LNCaP clone FGC (cell line): ENCODE measurements around the gene CACHD1.
"Not testable (repeated sequence)": the region's sequence is repeated elsewhere in the genome, so short reads cannot be mapped to it uniquely, and the experiment has no call there.

Experiments
- DNase-seq: peaks from one replicate; pipeline ENCODE4 v3.0.0-alpha.2; 2011; ENCODE audit warnings: low read depth
- H3K4me3 ChIP-seq: 2 replicates; pipeline ENCODE4 v1.5.1; 2011; ENCODE audit warnings: mild to moderate bottlenecking, low read depth, low read length, control low read depth
- TF ChIP-seq, protein P1 (sequence below): IDR thresholded peaks from 2 replicates; pipeline ENCODE4 v1.5.1; 2012; ENCODE audit warnings: mild to moderate bottlenecking; ENCODE audit not compliant: control insufficient read depth, insufficient read depth; ENCODE audit errors: extremely low read depth

CACHD1 gene

DNA sequence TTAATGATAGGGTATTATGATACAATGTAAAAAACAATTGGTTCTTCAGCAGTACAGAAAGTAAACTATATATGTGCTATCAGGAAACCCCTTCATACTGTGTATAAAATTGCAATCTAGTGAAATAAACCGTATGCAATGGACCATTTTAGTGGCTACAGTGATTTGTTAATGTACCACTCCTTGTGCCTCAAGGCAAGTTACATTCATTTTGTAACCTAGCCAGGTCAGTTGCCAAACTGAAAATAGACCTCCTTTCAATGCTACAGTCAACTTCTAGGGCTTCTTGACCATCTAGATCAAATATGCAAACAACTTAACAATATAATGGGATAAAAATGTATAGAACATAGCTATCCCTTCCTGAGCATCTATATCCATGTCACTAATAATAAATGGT lies 223.0 kb downstream of the CACHD1 start:
- TF ChIP-seq, protein P1, sequence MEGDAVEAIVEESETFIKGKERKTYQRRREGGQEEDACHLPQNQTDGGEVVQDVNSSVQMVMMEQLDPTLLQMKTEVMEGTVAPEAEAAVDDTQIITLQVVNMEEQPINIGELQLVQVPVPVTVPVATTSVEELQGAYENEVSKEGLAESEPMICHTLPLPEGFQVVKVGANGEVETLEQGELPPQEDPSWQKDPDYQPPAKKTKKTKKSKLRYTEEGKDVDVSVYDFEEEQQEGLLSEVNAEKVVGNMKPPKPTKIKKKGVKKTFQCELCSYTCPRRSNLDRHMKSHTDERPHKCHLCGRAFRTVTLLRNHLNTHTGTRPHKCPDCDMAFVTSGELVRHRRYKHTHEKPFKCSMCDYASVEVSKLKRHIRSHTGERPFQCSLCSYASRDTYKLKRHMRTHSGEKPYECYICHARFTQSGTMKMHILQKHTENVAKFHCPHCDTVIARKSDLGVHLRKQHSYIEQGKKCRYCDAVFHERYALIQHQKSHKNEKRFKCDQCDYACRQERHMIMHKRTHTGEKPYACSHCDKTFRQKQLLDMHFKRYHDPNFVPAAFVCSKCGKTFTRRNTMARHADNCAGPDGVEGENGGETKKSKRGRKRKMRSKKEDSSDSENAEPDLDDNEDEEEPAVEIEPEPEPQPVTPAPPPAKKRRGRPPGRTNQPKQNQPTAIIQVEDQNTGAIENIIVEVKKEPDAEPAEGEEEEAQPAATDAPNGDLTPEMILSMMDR: no peak
- no peak overlapping the region for H3K4me3 ChIP-seq
- DNase-seq: no peak

DNA sequence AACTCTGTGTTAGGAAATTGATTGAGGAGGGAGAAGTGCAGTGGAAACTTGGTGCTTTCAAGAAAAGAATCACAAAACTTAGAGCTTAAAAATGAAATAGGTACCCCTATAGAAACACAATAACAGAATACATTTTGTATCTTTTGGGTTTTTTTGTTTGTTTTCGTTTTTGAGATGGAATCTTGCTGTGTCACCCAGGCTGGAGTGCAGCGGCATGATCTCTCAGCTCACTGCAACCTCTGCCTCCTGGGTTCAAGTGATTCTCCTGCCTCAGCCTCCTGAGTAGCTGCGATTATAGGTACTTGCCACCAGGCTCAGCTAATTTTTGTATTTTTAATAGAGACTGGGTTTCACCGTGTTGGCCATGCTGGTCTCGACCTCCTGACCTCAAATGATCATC lies 223.5 kb downstream of the CACHD1 start:
- H3K4me3 ChIP-seq: no peak overlapping the region
- TF ChIP-seq, protein P1: no peak
- DNase-seq: no peak

DNA sequence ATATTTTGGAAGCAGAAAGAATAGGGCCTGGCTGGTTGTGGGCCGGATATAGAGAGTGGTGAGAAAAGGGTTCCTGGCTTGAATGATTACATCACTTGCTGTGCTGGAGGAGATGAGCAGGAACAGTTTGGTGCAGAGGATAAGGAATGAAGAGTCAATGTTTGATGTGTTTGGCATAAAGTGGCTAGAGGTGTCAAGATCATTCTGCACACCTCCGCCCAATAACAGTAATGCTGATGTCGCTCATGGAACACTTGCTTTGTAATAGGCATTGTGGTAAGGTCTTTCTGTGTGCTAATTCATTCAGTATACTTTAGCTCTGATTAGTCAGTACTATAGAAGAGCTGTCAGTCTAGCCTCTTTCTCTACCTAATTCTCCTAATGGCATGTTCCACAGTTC lies 226.9 kb downstream of the CACHD1 start:
- TF ChIP-seq, protein P1: no peak
- H3K4me3 ChIP-seq: no peak overlapping the region
- DNase-seq: no peak

DNA sequence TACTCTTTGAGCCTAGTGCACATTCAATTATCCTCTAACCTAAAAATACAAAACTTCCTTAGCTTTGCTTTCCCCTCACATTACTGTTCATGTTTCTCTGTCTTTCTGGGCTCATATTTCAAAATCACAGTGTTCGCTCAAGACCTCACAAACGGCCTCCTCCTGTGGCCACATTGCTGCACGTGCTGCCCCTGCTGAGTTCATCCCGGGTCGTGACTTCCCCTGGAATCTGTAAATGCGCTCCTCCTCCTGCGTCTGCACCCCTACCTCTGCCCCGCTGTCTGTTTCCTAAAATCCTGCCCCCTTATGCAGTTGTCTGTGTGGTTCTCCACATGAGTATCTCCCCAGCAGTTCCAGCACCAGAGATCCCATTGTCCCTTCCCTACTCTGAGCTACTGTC lies 229.4 kb downstream of the CACHD1 start:
- TF ChIP-seq, protein P1: no peak
- DNase-seq: no peak
- H3K4me3 ChIP-seq: no peak overlapping the region

DNA sequence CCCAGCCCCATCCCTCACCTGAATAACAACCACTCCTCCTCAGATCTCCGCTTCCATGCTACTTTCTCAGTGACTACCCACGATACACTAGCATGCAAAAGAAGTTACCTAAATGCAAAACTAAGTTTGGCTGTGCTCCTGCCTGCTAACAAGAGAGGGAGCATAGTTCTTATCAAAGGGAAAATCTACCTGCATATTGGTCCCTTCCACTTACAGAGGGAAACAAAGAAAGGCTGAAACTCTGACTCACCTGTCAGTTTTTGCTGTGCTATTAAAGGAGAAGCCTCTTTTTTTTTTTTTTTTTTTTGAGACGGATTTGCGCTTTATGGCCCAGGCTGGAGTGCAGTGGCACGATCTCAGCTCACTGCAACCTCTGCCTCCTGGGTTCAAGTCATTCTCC lies 231.1 kb downstream of the CACHD1 start:
- no peak for DNase-seq

DNA sequence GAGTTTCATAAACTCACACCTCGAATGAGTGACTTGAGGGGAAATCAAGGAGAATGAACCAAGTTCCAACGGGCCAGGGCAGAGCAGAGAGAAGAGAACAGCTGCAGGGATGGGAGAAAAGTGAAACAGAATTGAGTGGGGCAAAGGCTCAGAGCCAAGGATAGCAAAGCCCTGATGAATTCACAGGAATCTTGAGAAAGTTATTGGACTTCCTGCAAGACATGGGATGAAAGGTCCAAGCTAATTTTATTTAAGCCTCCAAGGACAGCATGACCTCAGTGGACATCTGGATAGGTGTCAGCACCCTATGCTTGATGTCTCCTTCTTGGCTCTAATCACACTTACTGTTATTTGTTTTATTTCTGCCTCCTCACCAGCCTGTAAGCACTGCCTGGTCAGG lies 232.0 kb downstream of the CACHD1 start:
- no peak overlapping the region for H3K4me3 ChIP-seq
- TF ChIP-seq, protein P1: no peak
- no peak for DNase-seq

More for the DNA sequence above, 231.1 kb downstream of the CACHD1 start:
- H3K4me3 ChIP-seq: no peak overlapping the region
- TF ChIP-seq, protein P1: no peak

DNA sequence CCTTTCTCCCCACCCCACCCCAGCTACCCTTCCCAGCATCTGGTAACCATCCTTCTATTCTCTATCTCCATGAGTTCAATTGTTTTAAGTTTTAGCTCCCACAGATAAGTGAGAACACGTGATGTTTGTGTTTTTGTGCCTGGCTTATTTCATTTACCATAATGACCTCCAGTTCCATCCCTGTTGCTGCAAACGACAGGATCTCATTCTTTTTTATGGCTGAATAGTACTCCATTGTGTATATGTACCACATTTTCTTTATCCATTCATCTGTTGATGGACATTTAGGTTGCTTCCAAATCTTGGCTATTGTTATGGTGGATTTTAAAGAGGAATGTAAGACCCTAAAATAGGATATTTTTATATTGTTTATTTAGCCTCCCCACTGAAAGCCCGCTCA lies 232.7 kb downstream of the CACHD1 start:
- DNase-seq, H3K4me3 ChIP-seq: not testable (repeated sequence)
